Measurements from ENCODE around the gene GDPD3.

- TF ChIP-seq CTCF (IDR thresholded peaks at IDR 0.05; ENCODE audit: low read depth, low read length) (no peak), EZH2phosphoT487 (IDR thresholded peaks at IDR 0.05; ENCODE audit: low read depth) (no peak)
Measured at GRCh38 chr16:30060836-30061554, 52.3 kb downstream of the GDPD3 start.
